ENCODE data around the gene PLXNA2.

The PLXNA2 gene

DNA sequence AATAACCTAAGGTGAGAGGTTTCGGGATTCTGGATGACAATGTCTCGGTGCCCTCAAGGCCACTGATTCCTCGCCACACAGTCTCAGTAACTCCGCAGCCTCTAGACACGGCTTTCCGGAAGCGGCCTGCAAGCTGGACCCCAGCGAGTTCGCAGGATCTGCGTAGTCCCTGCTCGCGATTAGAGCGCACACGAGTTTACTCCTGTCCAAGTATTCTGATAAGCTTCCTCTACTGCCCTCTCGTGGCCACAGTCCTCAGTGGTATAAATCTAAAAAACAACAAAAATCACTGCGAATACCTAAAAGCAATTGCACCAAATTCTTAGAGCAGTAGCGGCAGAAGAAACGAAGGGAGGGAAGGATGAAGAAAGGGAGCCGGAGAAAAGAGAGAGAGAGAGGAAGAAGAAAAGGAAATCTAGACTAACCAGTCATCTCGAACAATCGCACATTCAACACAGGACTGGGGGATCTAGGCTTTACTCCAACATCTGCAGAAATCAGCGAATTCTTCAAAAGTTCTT lies 1.1 kb upstream of the PLXNA2 start:
- no peak for TF ChIP-seq POLR2AphosphoS5 (IDR thresholded peaks at IDR 0.05; ENCODE audit: low read depth, low read length)
- no peak for TF ChIP-seq POLR2A (IDR thresholded peaks at IDR 0.05; ENCODE audit: low read depth, low read length)
- TF ChIP-seq POU2F2 (IDR thresholded peaks at IDR 0.05; ENCODE audit: low read depth, low read length): no peak
- no peak for TF ChIP-seq PAX5 (IDR thresholded peaks at IDR 0.05; ENCODE audit: insufficient read depth, low read length, severe bottlenecking)
- TF ChIP-seq SPI1 (IDR thresholded peaks at IDR 0.05; ENCODE audit: low read depth, low read length): no peak
- no peak for TF ChIP-seq TAF1 (IDR thresholded peaks at IDR 0.05; ENCODE audit: low read depth, low read length)
- DNase-seq (ENCODE audit: insufficient read length, low spot score): peak; percentile 66
- FAIRE-seq: peak; percentile 90

DNA sequence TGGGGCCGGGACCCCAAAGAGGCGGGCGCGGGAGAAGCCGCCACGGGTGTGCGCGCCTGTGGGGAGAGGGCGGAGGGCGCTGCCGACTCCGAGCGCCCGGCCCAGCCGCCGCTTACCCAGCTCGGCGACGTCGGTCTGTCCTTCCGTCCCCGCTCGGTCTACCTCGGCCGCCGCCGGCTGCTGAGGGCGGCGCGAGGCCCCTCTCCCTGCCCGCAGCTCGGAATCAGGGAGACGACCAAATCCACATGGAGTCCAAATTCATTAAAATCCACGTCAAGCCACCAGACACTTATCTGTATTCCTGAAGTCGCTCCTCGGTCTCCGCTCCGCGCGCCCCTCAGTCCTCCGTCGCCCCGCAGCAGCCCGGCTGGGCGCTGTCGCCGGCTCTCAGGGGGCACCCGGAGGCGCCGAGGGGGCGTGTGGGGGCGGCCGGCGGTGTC lies 637 bp downstream of the PLXNA2 start:
- FAIRE-seq (no peak), DNase-seq (ENCODE audit: insufficient read length, low spot score) (peak; percentile 38)
- no peak for TF ChIP-seq POLR2A (IDR thresholded peaks at IDR 0.05; ENCODE audit: low read depth, low read length)
- TF ChIP-seq PAX5 (IDR thresholded peaks at IDR 0.05; ENCODE audit: insufficient read depth, low read length, severe bottlenecking): no peak
- no peak for TF ChIP-seq TAF1 (IDR thresholded peaks at IDR 0.05; ENCODE audit: low read depth, low read length)
- TF ChIP-seq POU2F2 (IDR thresholded peaks at IDR 0.05; ENCODE audit: low read depth, low read length): no peak
- no peak for TF ChIP-seq POLR2AphosphoS5 (IDR thresholded peaks at IDR 0.05; ENCODE audit: low read depth, low read length)
- no peak for TF ChIP-seq SPI1 (IDR thresholded peaks at IDR 0.05; ENCODE audit: low read depth, low read length)

DNA sequence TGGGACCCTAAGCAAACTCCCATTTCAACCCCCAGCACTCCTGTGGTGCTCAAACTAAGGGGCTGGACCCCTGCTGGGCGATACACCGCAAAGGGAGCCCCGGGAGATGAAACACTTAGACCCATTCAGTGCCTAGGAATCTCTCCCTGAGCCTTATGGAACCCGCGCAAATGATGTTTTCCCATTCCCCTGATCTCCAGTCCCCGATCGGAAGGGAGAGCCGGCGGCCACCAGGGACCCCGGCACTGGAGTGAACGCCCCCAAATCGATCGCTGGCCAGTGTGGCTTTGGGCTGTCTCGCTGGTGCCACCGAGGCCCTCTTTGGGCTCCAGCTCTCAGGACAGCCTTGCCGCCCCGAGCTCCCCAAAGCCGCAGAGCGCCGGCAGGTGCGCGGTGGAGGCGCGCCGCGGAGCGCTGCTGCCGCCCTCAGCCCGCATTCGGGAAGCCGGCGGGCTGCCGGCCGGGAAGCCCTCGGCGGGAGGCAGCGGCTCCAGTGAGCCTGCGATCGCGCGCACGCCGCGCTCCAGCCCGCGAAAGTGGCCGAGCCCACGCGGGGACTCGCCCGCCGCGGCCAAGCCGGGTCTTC lies 1.1 kb downstream of the PLXNA2 start:
- no peak for FAIRE-seq
- DNase-seq (ENCODE audit: insufficient read length, low spot score): no peak

DNA sequence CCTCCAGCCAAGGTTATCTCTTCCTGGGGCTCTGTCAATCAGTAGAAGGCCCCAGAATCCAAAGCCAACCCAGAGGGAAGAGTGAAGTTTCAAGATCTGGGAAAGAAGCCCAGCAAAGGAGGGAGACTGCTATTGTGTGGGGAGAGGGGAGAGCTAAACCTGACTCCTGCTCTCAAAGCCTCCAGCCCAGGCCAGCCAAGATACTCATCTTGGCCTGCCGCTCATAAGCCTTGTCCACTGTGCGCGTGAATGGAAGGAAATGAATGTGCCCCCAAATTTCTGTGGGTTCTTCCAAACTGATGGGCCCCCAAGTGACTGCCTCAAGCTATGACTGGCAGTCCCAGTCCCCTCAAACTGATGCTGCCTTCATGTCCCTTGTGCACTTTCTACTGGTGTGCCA lies 2.0 kb downstream of the PLXNA2 start:
- no peak for FAIRE-seq
- no peak for DNase-seq (ENCODE audit: insufficient read length, low spot score)
- TF ChIP-seq TAF1 (IDR thresholded peaks at IDR 0.05; ENCODE audit: low read depth, low read length) (no peak), POLR2AphosphoS5 (IDR thresholded peaks at IDR 0.05; ENCODE audit: low read depth, low read length) (no peak)

More for the DNA sequence above, 1.1 kb downstream of the PLXNA2 start:
- TF ChIP-seq POLR2A (IDR thresholded peaks at IDR 0.05; ENCODE audit: low read depth, low read length) (no peak), TAF1 (IDR thresholded peaks at IDR 0.05; ENCODE audit: low read depth, low read length) (no peak), POU2F2 (IDR thresholded peaks at IDR 0.05; ENCODE audit: low read depth, low read length) (no peak), SPI1 (IDR thresholded peaks at IDR 0.05; ENCODE audit: low read depth, low read length) (no peak), POLR2AphosphoS5 (IDR thresholded peaks at IDR 0.05; ENCODE audit: low read depth, low read length) (no peak), PAX5 (IDR thresholded peaks at IDR 0.05; ENCODE audit: insufficient read depth, low read length, severe bottlenecking) (no peak)

DNA sequence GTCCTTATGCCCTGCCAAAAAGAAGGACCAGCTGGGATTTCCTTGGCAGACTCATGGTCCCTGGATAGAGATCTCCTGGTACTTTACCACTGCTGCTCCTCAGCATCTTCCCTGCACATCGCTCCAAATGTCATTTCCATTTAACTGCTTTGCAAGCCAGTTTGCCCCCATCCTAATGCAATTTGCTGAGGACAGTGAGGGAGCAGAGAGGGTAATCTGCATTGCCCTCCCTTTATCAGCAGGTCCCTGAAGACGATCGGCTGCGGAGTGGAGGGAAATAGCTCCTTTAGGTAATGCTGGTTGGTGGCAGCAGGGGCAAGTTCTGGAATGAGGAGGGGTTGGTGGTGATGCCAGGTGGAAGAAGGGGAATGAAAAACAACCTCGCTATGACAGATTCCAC lies 2.7 kb downstream of the PLXNA2 start:
- DNase-seq (ENCODE audit: insufficient read length, low spot score) (no peak), FAIRE-seq (no peak)
- no peak for TF ChIP-seq PAX5 (IDR thresholded peaks at IDR 0.05; ENCODE audit: insufficient read depth, low read length, severe bottlenecking)
- no peak for TF ChIP-seq POLR2A (IDR thresholded peaks at IDR 0.05; ENCODE audit: low read depth, low read length)
- TF ChIP-seq POLR2AphosphoS5 (IDR thresholded peaks at IDR 0.05; ENCODE audit: low read depth, low read length): no peak
- TF ChIP-seq TAF1 (IDR thresholded peaks at IDR 0.05; ENCODE audit: low read depth, low read length): no peak
- TF ChIP-seq POU2F2 (IDR thresholded peaks at IDR 0.05; ENCODE audit: low read depth, low read length): no peak
- TF ChIP-seq SPI1 (IDR thresholded peaks at IDR 0.05; ENCODE audit: low read depth, low read length): no peak

DNA sequence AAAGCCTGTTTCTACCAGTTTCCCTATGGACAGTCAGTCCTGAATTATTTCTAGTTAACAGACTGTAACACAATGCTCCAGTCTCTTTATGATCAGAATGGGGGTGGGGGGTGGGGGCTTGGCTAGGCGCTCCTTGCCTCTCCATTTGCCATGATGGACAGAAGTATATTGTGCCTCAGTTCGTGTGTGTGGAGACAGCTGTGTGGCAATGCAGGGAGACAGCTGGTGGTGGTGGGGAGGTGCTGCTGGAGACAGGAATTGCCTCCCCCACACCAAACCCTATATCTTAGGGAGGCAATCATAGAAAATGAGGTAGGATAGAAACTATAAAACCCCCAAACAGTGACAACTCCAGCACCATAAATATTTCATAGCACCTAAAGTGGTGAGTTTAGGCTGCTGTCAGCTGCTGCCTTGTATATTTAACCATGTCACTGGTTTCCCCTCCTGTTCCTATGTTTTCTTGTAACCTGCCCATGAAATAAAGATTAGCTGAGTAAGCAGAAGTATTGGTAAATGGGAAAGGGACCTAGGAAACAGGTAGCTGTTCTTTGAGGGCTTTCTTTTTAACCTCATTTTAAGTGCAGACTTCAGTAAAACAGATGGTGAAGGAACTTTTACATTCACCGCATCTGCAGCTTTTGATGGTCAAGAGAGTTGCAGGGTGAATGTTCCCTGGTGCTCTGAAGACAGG lies 3.4 kb downstream of the PLXNA2 start:
- TF ChIP-seq POLR2AphosphoS5 (IDR thresholded peaks at IDR 0.05; ENCODE audit: low read depth, low read length) (no peak), TAF1 (IDR thresholded peaks at IDR 0.05; ENCODE audit: low read depth, low read length) (no peak), SPI1 (IDR thresholded peaks at IDR 0.05; ENCODE audit: low read depth, low read length) (no peak), POLR2A (IDR thresholded peaks at IDR 0.05; ENCODE audit: low read depth, low read length) (no peak), POU2F2 (IDR thresholded peaks at IDR 0.05; ENCODE audit: low read depth, low read length) (no peak), PAX5 (IDR thresholded peaks at IDR 0.05; ENCODE audit: insufficient read depth, low read length, severe bottlenecking) (no peak)
- DNase-seq (ENCODE audit: insufficient read length, low spot score) (no peak), FAIRE-seq (no peak)

DNA sequence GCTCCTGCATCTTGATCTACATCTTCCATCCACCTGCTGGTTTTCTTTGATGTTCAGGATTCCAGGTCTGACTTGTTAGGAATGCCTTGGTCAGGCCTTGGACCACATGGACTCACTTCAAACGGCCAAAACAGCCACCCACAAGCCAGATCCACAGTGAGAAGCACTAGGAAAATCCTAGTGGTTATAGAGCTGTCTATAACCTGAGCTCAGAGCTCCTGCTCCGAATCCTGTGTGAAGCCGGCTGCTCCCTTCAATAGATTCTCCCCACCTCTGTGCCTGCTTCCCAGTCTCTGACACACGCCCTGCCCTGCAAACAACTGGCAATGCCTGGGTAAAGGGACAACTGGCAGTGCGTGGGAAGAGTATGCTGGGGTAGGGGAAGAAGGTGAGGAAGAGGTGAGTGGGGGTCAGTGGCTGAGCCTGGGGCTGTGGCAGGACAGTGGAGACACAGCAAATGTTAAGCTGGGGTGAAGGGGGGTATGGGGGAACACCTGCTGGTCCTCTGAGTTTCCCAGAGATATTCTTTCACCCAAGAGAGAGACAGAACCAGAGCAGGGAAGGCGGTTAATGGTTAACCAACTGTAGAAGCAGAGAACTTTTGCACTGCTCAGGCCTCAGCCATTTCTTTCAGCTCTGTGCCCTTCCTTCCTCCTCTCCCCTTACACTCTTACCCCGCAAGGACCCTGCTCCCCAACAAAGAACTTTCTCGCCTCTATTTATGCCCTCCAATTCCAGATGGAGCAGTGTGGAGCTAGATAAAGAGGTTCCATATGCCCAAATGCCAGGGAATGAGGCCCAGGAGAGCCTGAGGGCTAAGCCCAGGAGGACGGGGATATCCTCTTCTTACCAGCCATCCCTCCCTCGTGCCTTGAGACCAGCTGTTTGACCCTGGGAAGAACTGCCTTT lies 4.5 kb downstream of the PLXNA2 start:
- no peak for TF ChIP-seq POLR2AphosphoS5 (IDR thresholded peaks at IDR 0.05; ENCODE audit: low read depth, low read length)
- no peak for TF ChIP-seq SPI1 (IDR thresholded peaks at IDR 0.05; ENCODE audit: low read depth, low read length)
- no peak for TF ChIP-seq TAF1 (IDR thresholded peaks at IDR 0.05; ENCODE audit: low read depth, low read length)
- no peak for TF ChIP-seq POLR2A (IDR thresholded peaks at IDR 0.05; ENCODE audit: low read depth, low read length)
- no peak for TF ChIP-seq PAX5 (IDR thresholded peaks at IDR 0.05; ENCODE audit: insufficient read depth, low read length, severe bottlenecking)
- TF ChIP-seq POU2F2 (IDR thresholded peaks at IDR 0.05; ENCODE audit: low read depth, low read length): no peak
- FAIRE-seq (no peak), DNase-seq (ENCODE audit: insufficient read length, low spot score) (no peak)

DNA sequence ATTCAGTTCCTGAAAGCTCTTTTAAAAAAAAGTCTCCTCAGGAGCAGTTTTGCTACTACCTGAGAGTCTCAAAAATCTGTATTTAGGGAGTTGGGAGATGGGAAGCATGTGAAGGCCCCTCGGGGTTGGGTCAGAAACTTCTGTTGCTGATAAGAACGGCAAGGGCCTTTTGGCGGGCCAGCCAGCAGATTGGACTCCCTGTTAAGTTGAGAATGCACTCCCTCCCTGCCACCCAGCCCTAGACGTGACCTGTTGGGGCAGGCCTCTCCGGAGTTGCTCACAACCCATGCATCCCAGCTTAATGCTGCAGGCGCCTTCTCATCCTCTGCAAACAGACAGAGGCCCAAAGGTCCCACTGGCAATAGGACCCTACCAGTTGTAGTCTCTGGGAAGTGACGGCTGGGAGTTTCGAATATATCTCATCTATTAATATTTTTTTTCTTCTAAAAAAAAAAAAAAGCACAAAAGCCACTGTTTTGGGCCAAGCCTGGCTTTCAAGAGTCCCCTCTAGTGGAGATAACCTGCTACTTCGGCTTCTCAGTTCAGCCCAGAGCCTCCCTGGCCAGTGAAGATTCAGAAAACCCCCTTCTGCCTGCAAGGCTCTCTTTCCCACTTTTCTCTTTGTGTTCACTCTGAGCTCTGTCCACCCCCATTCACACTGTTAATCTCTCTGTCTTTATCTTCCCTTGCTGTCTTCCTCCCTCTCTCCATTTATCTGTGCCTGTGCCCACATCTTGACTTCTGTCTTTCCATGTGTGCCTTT lies 5.3 kb downstream of the PLXNA2 start:
- peak; percentile 41 for DNase-seq (ENCODE audit: insufficient read length, low spot score)
- TF ChIP-seq TAF1 (IDR thresholded peaks at IDR 0.05; ENCODE audit: low read depth, low read length) (no peak), PAX5 (IDR thresholded peaks at IDR 0.05; ENCODE audit: insufficient read depth, low read length, severe bottlenecking) (no peak), POLR2A (IDR thresholded peaks at IDR 0.05; ENCODE audit: low read depth, low read length) (no peak), SPI1 (IDR thresholded peaks at IDR 0.05; ENCODE audit: low read depth, low read length) (no peak)
- no peak for FAIRE-seq

Measured in GM12891 (cell line).